Measurements from ENCODE around the gene ZCCHC4. TPM values are rescaled to one million over a fixed set of nuclear protein-coding genes. Genes with fewer than 3 reads are reported as not detected.

ZCCHC4 gene
- total RNA-seq, 1 donor from 2014 or later: 9.0 TPM

GRCh38 chr4:25347473-25347872 is 34.9 kb downstream of the ZCCHC4 start:
- H3K27me3 Mint-ChIP-seq (ENCODE audit: unreplicated experiment): no peaks in the 10 kb centered on the region
- DNase-seq (ENCODE audit: low spot score): no peak
- no peak for TF ChIP-seq CTCF (IDR thresholded peaks at IDR 0.05; ENCODE audit: unreplicated experiment)
- H3K4me3 Mint-ChIP-seq (ENCODE audit: unreplicated experiment): no peak overlapping the region
- no peaks in the 10 kb centered on the region for H3K9me3 Mint-ChIP-seq (ENCODE audit: unreplicated experiment)
- H3K27ac Mint-ChIP-seq (ENCODE audit: unreplicated experiment): no peak overlapping the region
- H3K4me1 Mint-ChIP-seq (ENCODE audit: unreplicated experiment): no peaks in the 10 kb centered on the region
- no peaks in the 10 kb centered on the region for H3K36me3 Mint-ChIP-seq (ENCODE audit: low read depth, unreplicated experiment)

GRCh38 chr4:25347971-25348370 is 35.4 kb downstream of the ZCCHC4 start:
- no peak for TF ChIP-seq CTCF (IDR thresholded peaks at IDR 0.05; ENCODE audit: unreplicated experiment)
- H3K36me3 Mint-ChIP-seq (ENCODE audit: low read depth, unreplicated experiment): no peaks in the 10 kb centered on the region
- H3K4me3 Mint-ChIP-seq (ENCODE audit: unreplicated experiment): no peak overlapping the region
- H3K4me1 Mint-ChIP-seq (ENCODE audit: unreplicated experiment): no peaks in the 10 kb centered on the region
- no peaks in the 10 kb centered on the region for H3K27me3 Mint-ChIP-seq (ENCODE audit: unreplicated experiment)
- no peak overlapping the region for H3K27ac Mint-ChIP-seq (ENCODE audit: unreplicated experiment)
- no peak for DNase-seq (ENCODE audit: low spot score)
- H3K9me3 Mint-ChIP-seq (ENCODE audit: unreplicated experiment): no peaks in the 10 kb centered on the region

- Mint-ChIP-seq H3K4me3 (ENCODE audit: unreplicated experiment) (no peak overlapping the region), H3K4me1 (ENCODE audit: unreplicated experiment) (no peaks in the 10 kb centered on the region), H3K27me3 (ENCODE audit: unreplicated experiment) (no peaks in the 10 kb centered on the region), H3K27ac (ENCODE audit: unreplicated experiment) (no peak overlapping the region), H3K36me3 (ENCODE audit: low read depth, unreplicated experiment) (no peaks in the 10 kb centered on the region), H3K9me3 (ENCODE audit: unreplicated experiment) (no peaks in the 10 kb centered on the region)
- no peak for DNase-seq (ENCODE audit: low spot score)
- TF ChIP-seq CTCF (IDR thresholded peaks at IDR 0.05; ENCODE audit: unreplicated experiment): no peak
Observed at GRCh38 chr4:25350561-25350960, 38.0 kb downstream of the ZCCHC4 start.

- Mint-ChIP-seq H3K4me3 (ENCODE audit: unreplicated experiment) (no peak overlapping the region), H3K9me3 (ENCODE audit: unreplicated experiment) (no peaks in the 10 kb centered on the region), H3K27me3 (ENCODE audit: unreplicated experiment) (no peaks in the 10 kb centered on the region), H3K4me1 (ENCODE audit: unreplicated experiment) (no peaks in the 10 kb centered on the region), H3K36me3 (ENCODE audit: low read depth, unreplicated experiment) (no peaks in the 10 kb centered on the region), H3K27ac (ENCODE audit: unreplicated experiment) (no peak overlapping the region)
- no peak for DNase-seq (ENCODE audit: low spot score)
- no peak for TF ChIP-seq CTCF (IDR thresholded peaks at IDR 0.05; ENCODE audit: unreplicated experiment)
Observed at GRCh38 chr4:25351777-25352416, 39.3 kb downstream of the ZCCHC4 start.

GRCh38 chr4:25356068-25356467 is 43.5 kb downstream of the ZCCHC4 start:
- Mint-ChIP-seq H3K27ac (ENCODE audit: unreplicated experiment) (no peak overlapping the region), H3K36me3 (ENCODE audit: low read depth, unreplicated experiment) (peaks cover 21% of the 10 kb centered on the region), H3K4me1 (ENCODE audit: unreplicated experiment) (no peaks in the 10 kb centered on the region), H3K4me3 (ENCODE audit: unreplicated experiment) (no peak overlapping the region), H3K27me3 (ENCODE audit: unreplicated experiment) (no peaks in the 10 kb centered on the region), H3K9me3 (ENCODE audit: unreplicated experiment) (peaks cover 5% of the 10 kb centered on the region)
- DNase-seq (ENCODE audit: low spot score): no peak
- no peak for TF ChIP-seq CTCF (IDR thresholded peaks at IDR 0.05; ENCODE audit: unreplicated experiment)
